Measurements from ENCODE around the gene CNTRL. TPM values are rescaled to one million over a fixed set of nuclear protein-coding genes. Genes with fewer than 3 reads are reported as not detected.

The CNTRL gene
- total RNA-seq, 1 donor from 2014 or later = 6.7 TPM

DNA sequence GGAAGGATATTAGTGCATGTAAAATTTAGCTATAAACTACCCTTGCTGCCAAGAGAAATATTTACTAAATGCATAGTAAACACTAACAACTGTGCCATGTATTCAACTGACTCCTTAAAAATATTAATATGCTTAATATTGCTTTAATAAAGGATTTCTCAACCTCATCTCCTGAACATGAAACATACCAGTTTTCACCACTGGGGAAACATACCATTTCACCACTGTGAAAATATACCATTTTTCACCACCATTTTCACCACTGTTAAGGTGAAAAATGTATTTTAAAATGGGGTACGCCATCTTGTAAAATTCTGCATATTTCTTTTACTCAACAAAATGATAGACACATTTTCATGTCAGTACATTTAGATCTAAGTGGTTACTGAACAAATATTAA is 122.4 kb downstream of the CNTRL start:
- no peaks in the 10 kb centered on the region for H3K27me3 ChIP-seq (ENCODE audit: control insufficient read depth, insufficient read depth, low read length)
- no peak for DNase-seq (ENCODE audit: low read depth)
- no peak overlapping the region for H3K4me3 ChIP-seq (ENCODE audit: low read depth, low read length)
- TF ChIP-seq CTCF (IDR thresholded peaks at IDR 0.05; ENCODE audit: insufficient read depth, low read length, poor library complexity, severe bottlenecking) = no peak
- H3K36me3 ChIP-seq (ENCODE audit: control insufficient read depth, insufficient read depth, low read length) = no peaks in the 10 kb centered on the region

GRCh38 chr9:121198512-121199042 is 123.8 kb downstream of the CNTRL start:
- Histone ChIP-seq H3K4me3 (ENCODE audit: low read depth, low read length) (no peak overlapping the region), H3K27me3 (ENCODE audit: control insufficient read depth, insufficient read depth, low read length) (no peaks in the 10 kb centered on the region), H3K36me3 (ENCODE audit: control insufficient read depth, insufficient read depth, low read length) (no peaks in the 10 kb centered on the region)
- no peak for DNase-seq (ENCODE audit: low read depth)
- no peak for TF ChIP-seq CTCF (IDR thresholded peaks at IDR 0.05; ENCODE audit: insufficient read depth, low read length, poor library complexity, severe bottlenecking)

GRCh38 chr9:121199921-121200320 is 125.2 kb downstream of the CNTRL start:
- no peak for DNase-seq (ENCODE audit: low read depth)
- no peak for TF ChIP-seq CTCF (IDR thresholded peaks at IDR 0.05; ENCODE audit: insufficient read depth, low read length, poor library complexity, severe bottlenecking)
- Histone ChIP-seq H3K36me3 (ENCODE audit: control insufficient read depth, insufficient read depth, low read length) (no peaks in the 10 kb centered on the region), H3K27me3 (ENCODE audit: control insufficient read depth, insufficient read depth, low read length) (no peaks in the 10 kb centered on the region), H3K4me3 (ENCODE audit: low read depth, low read length) (peak overlapping the region; percentile 15)

GRCh38 chr9:121200356-121200755 is 125.6 kb downstream of the CNTRL start:
- Histone ChIP-seq H3K4me3 (ENCODE audit: low read depth, low read length) (peak overlapping the region; percentile 91), H3K36me3 (ENCODE audit: control insufficient read depth, insufficient read depth, low read length) (no peaks in the 10 kb centered on the region), H3K27me3 (ENCODE audit: control insufficient read depth, insufficient read depth, low read length) (no peaks in the 10 kb centered on the region)
- no peak for TF ChIP-seq CTCF (IDR thresholded peaks at IDR 0.05; ENCODE audit: insufficient read depth, low read length, poor library complexity, severe bottlenecking)
- no peak for DNase-seq (ENCODE audit: low read depth)

DNA sequence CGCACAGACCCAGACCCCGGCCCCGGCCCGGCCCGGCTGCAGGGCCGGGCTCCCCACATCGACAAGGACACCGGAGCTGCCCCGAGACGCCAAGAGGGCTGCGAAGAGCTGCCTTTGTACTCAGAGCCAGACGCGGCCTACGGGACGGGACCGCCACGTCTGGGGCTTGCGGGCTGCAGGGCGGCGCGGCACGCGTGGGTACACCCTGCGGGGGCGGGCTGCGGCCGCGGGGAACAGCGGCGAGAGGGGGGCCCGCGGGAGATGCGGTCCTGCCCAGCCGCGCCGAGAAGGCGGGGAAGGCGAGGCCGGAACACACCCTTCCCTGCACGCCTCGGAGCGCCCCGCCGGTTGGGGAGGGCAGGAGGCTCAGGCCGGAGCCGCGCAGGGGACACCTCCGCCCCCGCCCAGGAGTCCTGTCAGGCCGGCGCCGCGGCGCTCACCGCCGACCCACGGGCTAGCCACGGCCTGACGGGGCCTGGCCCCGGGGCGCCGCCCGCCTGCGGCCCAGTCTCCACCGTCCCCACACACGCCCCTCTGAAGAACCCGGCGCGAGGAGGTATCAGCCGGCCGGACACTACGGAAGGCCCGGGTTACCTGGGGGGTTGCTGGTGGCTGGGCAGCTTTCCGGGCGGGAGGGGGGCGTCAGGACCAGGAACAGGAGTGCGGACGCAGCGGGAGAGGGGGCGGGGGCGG is 126.4 kb downstream of the CNTRL start:
- Histone ChIP-seq H3K4me3 (ENCODE audit: low read depth, low read length) (peak overlapping the region; percentile 91), H3K27me3 (ENCODE audit: control insufficient read depth, insufficient read depth, low read length) (no peaks in the 10 kb centered on the region), H3K36me3 (ENCODE audit: control insufficient read depth, insufficient read depth, low read length) (no peaks in the 10 kb centered on the region)
- no peak for TF ChIP-seq CTCF (IDR thresholded peaks at IDR 0.05; ENCODE audit: insufficient read depth, low read length, poor library complexity, severe bottlenecking)
- DNase-seq (ENCODE audit: low read depth) = no peak

All from kidney epithelial cell (primary cell).